ENCODE data around the gene LPO. TPM values are rescaled to one million over a fixed set of nuclear protein-coding genes. Genes with fewer than 3 reads are reported as not detected.

The LPO gene
- not detected for total RNA-seq

DNA sequence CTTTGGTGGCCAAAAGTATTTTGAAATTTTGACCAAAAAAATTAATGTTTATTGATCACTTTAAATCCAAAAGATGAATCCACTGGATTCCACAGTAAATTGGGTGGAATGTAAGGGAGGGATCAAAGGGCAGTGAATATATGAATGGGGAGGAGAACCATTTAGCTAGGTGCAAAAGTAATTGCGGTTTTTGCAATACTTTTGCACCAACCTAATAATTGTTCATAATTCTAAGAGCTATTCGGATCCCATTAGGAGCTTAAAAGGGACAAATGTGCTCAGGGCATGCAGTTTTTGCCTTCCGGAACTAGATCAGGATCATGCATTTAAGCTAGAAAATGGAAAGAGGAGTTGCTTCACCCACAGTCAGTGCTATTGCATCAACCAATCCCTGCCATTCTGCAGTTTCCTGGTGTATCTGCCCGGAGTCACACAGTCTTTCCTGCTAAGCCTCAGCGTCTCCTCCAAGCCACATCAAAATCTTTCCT, at the start of gene LPO:
Gene LPO (plus strand): TSS at position 438 of the 488 bp plus-strand sequence. CDS start 4,396 bp downstream, outside the sequence.
- ATAC-seq (no peak), DNase-seq (ENCODE audit: low spot score) (no peak)

- no peak for ATAC-seq
- DNase-seq (ENCODE audit: low spot score), result no peak
Observed at GRCh38 chr17:58189436-58190146, 48.8 kb upstream of the LPO start.

GRCh38 chr17:58191241-58191896, 47.0 kb upstream of the LPO start:
- ATAC-seq, result no peak
- no peak for DNase-seq (ENCODE audit: low spot score)

DNA sequence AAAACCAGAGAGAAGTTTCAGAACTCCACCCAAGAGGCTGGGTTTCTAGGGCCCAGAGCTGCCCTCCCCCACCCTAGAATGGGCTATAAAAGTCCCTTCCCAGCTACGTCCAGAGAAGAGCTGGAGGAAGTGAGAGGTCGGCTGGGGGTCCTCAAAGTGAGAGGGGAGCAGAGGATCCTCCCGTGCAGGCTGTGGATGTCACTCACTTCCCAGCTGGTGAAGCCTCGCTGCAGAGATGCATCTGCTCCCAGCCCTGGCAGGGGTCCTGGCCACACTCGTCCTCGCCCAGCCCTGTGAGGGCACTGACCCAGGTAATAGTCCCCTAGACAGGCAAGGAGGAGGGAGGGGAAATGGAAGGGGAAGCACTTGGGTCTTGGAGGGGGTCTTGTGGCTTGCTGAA, 45.8 kb upstream of the LPO start, which contains the start of gene EPX:
Gene EPX (plus strand): TSS at position 115 of the 400 bp plus-strand sequence. CDS start 121 bp downstream, at position 236.
- DNase-seq (ENCODE audit: low spot score) (no peak), ATAC-seq (no peak)

- ATAC-seq (no peak), DNase-seq (ENCODE audit: low spot score) (no peak)
Observed at GRCh38 chr17:58193641-58194255, 44.6 kb upstream of the LPO start.

- ATAC-seq, result no peak
- DNase-seq (ENCODE audit: low spot score), result no peak
Observed at GRCh38 chr17:58195518-58196123, 42.8 kb upstream of the LPO start.

DNA sequence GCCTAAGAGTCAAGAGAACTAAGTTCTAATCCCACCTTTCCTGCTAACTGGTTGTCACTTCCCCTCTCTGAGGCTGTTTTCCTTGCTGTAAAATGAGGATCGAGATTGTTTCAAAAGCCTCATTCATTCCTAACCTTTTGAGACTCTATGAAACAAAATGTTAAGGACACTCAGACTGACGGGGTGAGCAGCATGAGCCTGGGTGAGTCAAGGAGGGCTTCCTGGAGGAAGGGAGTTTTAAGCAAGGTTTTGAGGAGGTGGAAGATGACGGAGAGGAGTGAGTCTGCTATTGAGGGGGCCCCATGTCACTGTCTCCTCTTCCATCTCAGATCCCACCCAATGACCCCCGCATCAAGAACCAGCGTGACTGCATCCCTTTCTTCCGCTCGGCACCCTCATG, 41.8 kb upstream of the LPO start:
- no peak for ATAC-seq
- no peak for DNase-seq (ENCODE audit: low spot score)

GRCh38 chr17:58200024-58200633, 38.3 kb upstream of the LPO start:
- ATAC-seq, result peak; percentile 85
- peak; percentile 58 for DNase-seq (ENCODE audit: low spot score)

DNA sequence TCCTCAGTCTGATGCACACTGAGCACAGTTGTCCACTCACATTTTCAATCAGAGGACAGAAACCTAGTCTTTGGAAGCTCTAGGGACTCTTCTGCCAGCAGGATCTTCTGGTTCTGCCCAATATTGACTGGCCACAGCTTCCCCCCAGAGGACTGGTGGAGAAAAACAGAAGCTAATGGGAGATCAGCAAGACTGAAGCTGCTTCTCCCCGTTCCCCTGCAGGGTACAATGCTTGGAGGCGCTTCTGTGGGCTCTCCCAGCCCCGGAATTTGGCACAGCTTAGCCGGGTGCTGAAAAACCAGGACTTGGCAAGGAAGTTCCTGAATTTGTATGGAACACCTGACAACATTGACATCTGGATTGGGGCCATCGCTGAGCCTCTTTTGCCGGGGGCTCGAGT, 35.5 kb upstream of the LPO start:
- ATAC-seq (no peak), DNase-seq (ENCODE audit: low spot score) (no peak)

DNA sequence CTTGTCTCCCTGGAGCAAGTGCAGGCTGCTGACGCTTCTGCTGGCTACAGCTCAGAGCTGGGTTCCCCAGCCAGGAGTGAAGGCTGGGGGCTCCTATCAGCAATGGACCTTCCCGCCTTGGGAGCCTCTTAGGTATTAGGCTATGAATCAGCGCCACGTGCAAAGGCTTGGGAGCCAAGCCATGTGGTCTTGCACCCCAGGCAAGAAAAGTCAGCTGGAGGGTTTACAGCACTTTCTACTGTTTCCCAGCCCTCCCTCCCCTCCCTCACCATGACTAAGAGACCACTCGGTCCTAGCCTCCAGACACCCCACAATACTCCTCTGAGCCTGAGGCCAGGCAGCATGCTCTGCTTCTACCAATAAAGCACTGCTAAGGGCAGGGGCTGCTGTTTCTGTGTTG, 33.6 kb upstream of the LPO start:
- ATAC-seq (no peak), DNase-seq (ENCODE audit: low spot score) (no peak)

- DNase-seq (ENCODE audit: low spot score) (no peak), ATAC-seq (no peak)
Observed at GRCh38 chr17:58205936-58206335, 32.4 kb upstream of the LPO start.

- ATAC-seq, result no peak
Observed at GRCh38 chr17:58207451-58207850, 30.9 kb upstream of the LPO start.

DNA sequence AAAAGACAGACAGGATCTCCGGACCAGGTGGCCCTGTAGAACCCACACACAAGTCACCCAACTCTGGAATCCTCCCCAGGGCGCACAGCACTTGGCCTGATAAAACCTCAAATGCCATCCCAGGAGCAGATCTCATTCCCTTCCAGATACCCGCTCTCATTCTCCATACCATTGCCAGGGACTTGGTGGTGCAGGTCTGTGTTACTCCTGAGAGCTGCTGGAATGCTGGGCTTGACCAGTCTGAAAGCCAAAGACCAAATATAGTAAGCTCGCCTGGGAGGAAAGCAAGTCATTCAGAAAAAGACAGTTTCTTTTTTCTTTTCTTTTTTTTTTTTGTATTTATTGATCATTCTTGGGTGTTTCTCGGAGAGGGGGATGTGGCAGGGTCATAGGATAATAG, 30.0 kb upstream of the LPO start:
- ATAC-seq (no peak), DNase-seq (ENCODE audit: low spot score) (no peak)

More at GRCh38 chr17:58207451-58207850, 30.9 kb upstream of the LPO start:
- DNase-seq (ENCODE audit: low spot score), result no peak

DNA sequence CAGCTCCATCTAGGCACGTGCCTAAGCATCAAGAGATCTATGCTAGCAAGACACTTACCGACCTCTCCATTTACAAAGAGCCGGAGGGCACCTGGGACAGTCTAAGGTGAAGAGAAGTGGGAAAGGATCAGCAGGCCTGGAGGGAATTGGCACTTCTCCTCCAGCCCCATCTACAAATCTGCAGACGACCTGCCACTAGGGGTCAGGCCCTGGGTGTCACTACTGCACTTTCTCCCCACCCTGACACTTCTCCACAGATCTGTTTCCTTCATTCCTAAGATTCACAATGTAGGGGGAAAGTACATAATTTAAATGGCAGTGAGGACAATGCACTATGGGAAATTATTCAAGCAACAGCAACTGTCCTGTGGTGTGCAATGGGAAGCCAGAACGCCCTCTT, 27.5 kb upstream of the LPO start:
- no peak for ATAC-seq

GRCh38 chr17:58215685-58216084, 22.7 kb upstream of the LPO start:
- DNase-seq (ENCODE audit: low spot score), result no peak
- ATAC-seq, result no peak

More for the DNA sequence above, 27.5 kb upstream of the LPO start:
- no peak for DNase-seq (ENCODE audit: low spot score)

- no peak for DNase-seq (ENCODE audit: low spot score)
- no peak for ATAC-seq
Observed at GRCh38 chr17:58217766-58218165, 20.6 kb upstream of the LPO start.

- DNase-seq (ENCODE audit: low spot score) (peak; percentile 96), ATAC-seq (peak; percentile 97)
Observed at GRCh38 chr17:58219007-58219788, 19.2 kb upstream of the LPO start, which contains the start of gene MKS1. Gene MKS1 (minus strand): TSS chr17:58219255. CDS start chr17:58219230, 25 bp downstream.

DNA sequence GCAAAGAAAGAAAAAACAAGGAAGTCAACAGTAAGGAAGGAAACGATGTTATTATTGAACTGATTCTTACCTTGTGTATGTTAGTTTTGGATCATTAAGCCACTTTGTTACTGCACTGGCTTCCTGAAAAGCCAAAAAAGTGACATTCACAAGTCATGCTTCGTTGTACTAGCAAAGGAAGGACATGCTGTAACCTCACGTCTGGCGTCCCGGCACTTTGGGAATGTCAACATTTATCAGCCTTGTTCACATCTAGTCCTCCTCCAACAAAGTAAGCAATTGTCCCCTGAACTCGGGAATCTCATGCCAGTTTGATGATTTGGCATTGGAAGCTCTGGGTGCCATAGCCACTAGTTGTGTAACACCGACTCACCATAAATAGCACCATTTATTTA, 18.6 kb upstream of the LPO start:
- DNase-seq (ENCODE audit: low spot score), result no peak
- ATAC-seq, result peak; percentile 9

GRCh38 chr17:58224315-58224714, 14.1 kb upstream of the LPO start:
- ATAC-seq (no peak), DNase-seq (ENCODE audit: low spot score) (no peak)

GRCh38 chr17:58227733-58228132, 10.7 kb upstream of the LPO start:
- peak; percentile 81 for ATAC-seq
- peak; percentile 66 for DNase-seq (ENCODE audit: low spot score)

All from left lobe of liver (tissue), 2 donors.